ENCODE measurements around the gene ROR1. TPM values are rescaled to one million over a fixed set of nuclear protein-coding genes. Genes with fewer than 3 reads are reported as not detected.

ROR1 gene
- total RNA-seq, 1 donor from 2014 or later: 0.26 TPM

DNA sequence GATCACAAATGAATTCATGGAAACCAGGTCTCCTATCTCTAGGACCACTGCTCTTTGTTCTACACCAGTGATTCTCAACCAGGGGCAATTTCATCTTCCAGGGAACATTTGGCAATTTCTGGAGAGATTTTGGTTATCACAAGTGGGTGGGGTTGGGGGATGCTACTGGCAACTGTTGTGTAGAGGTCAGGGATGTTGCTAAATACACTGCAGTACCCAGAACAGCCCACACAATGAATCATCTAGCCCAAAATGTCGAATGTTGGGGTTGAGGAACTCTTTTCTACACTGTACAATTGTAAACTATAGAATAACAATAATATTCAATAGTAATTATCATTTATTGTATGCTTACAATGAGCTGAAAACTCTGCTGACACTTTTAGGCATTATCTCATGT, 373.9 kb downstream of the ROR1 start:
- FAIRE-seq (no peak), DNase-seq (ENCODE audit: low read depth) (no peak)
- Histone ChIP-seq H3K27me3 (ENCODE audit: control insufficient read depth, insufficient read depth, low read length) (no peaks in the 10 kb centered on the region), H3K4me3 (ENCODE audit: low read depth, low read length) (no peak overlapping the region), H3K36me3 (ENCODE audit: control insufficient read depth, insufficient read depth, low read length) (no peaks in the 10 kb centered on the region)
- TF ChIP-seq, protein P1, sequence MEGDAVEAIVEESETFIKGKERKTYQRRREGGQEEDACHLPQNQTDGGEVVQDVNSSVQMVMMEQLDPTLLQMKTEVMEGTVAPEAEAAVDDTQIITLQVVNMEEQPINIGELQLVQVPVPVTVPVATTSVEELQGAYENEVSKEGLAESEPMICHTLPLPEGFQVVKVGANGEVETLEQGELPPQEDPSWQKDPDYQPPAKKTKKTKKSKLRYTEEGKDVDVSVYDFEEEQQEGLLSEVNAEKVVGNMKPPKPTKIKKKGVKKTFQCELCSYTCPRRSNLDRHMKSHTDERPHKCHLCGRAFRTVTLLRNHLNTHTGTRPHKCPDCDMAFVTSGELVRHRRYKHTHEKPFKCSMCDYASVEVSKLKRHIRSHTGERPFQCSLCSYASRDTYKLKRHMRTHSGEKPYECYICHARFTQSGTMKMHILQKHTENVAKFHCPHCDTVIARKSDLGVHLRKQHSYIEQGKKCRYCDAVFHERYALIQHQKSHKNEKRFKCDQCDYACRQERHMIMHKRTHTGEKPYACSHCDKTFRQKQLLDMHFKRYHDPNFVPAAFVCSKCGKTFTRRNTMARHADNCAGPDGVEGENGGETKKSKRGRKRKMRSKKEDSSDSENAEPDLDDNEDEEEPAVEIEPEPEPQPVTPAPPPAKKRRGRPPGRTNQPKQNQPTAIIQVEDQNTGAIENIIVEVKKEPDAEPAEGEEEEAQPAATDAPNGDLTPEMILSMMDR (IDR thresholded peaks at IDR 0.05; ENCODE audit: insufficient read depth, low read length, severe bottlenecking): no peak

DNA sequence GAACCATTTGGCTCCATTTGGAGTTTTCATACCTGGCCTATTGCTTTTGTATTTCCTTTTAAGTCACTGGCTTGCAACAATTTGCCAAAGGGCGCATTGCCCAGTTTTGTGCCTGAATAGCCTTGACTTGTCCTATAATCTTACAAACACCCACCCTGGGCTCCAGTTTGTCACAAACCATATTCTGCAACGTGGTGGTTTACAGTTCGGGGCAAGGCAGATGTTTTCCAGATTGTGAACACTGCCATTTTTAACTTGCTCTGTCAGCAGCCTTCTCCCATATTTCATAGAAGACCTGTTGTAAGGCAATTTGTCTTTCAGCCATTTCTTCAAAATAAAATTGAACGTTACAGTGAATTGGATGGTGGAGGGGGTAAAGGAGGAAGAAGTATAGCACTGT, 376.4 kb downstream of the ROR1 start:
- FAIRE-seq (no peak), DNase-seq (ENCODE audit: low read depth) (no peak)
- Histone ChIP-seq H3K4me3 (ENCODE audit: low read depth, low read length) (no peak overlapping the region), H3K27me3 (ENCODE audit: control insufficient read depth, insufficient read depth, low read length) (no peaks in the 10 kb centered on the region), H3K36me3 (ENCODE audit: control insufficient read depth, insufficient read depth, low read length) (no peaks in the 10 kb centered on the region)
- TF ChIP-seq, protein P1 (IDR thresholded peaks at IDR 0.05; ENCODE audit: insufficient read depth, low read length, severe bottlenecking): no peak

DNA sequence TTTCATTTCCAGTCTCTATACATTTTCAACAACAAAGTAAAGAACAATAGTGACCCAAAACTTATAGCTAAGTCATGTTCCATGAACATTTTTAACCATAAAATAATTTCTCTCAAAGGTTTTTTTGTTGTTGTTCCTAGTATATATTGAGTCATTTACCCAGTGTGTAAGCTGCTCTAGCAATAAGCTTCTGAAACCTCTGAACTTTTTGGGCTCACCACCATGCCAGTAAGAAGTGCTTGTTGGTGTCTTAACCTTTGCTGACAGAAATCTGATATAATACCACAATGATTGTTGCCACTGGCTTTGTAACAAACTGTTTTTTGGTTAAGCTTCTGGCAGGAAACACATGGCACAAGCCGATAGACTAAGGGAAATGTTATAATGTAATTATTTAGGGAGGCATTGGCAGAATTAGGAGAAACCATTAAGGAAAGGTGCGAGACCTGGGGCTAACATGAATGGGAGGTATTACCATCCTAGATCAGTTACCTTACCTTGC, 377.0 kb downstream of the ROR1 start:
- no peak for FAIRE-seq
- Histone ChIP-seq H3K36me3 (ENCODE audit: control insufficient read depth, insufficient read depth, low read length) (no peaks in the 10 kb centered on the region), H3K4me3 (ENCODE audit: low read depth, low read length) (no peak overlapping the region), H3K27me3 (ENCODE audit: control insufficient read depth, insufficient read depth, low read length) (no peaks in the 10 kb centered on the region)
- TF ChIP-seq, protein P1 (IDR thresholded peaks at IDR 0.05; ENCODE audit: insufficient read depth, low read length, severe bottlenecking): no peak
- no peak for DNase-seq (ENCODE audit: low read depth)

DNA sequence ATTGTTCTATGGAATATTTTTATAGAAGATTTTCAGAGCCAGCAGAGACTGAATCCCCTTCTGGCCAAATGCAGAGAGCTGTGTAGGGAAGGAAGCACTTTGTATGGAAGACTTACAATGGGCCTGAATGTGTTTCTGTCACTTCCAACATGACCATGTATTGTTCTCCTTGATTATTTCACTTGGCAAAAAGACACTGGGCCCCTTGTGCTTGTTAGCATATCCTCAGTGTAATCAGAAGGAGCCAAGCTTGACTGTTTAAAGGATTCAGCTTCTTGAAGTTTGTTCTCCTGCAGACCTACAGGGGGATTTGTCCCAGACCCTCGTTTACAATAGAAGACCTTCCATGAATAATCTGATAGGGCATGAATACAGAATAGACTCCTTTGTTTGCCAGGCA, 381.5 kb downstream of the ROR1 start:
- DNase-seq (ENCODE audit: low read depth) (no peak), FAIRE-seq (no peak)
- Histone ChIP-seq H3K4me3 (ENCODE audit: low read depth, low read length) (no peak overlapping the region), H3K27me3 (ENCODE audit: control insufficient read depth, insufficient read depth, low read length) (peaks cover 2% of the 10 kb centered on the region), H3K36me3 (ENCODE audit: control insufficient read depth, insufficient read depth, low read length) (no peaks in the 10 kb centered on the region)
- TF ChIP-seq, protein P1 (IDR thresholded peaks at IDR 0.05; ENCODE audit: insufficient read depth, low read length, severe bottlenecking): no peak

DNA sequence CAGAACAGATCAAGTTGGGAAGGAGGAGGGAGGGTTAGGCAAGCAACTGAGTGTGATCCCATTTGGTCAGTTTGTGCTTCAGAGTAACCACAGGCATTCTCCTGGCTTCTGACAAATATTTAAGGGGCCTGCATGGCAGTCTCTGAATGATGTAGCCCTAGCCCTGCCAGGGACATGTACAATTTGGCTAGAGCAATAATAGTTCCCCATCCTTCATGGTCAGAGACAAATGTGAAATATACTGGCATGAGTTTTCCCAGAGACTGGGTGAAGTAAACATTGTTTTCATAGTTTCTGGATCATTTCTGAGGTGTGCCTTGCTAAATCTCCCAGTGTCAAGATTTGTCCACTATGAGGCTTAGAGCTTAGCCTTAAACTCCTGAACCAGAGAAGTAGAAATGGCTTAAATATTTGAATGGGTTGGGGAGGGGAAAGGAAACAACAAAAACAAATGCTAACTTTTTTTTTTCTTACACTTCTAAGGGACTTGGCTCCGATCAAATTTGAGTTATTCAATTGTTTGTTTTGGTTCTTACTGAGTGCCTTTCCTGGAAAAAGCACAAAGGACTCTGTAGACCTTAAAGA, 387.6 kb downstream of the ROR1 start:
- DNase-seq (ENCODE audit: low read depth) (no peak), FAIRE-seq (no peak)
- TF ChIP-seq, protein P1 (IDR thresholded peaks at IDR 0.05; ENCODE audit: insufficient read depth, low read length, severe bottlenecking): no peak

DNA sequence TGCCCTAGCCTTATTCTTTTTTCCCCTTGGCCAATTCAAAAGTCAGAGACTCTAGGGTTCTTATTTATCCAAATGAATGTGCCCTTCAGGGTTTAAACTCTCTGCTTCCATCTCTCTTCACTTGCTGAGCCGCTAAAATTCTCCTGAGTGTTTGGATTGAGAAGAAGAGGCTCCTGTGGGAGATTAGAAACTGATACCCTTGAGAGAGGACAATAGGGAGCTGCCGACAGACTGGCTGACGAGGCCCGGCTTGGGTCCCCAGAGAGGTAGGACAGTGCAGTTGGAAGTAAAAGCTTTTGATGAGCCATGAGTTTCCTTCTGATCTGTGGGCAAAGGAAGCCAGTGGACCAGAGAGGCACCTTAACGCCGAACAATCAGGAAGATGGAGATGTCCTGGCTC, 388.3 kb downstream of the ROR1 start:
- no peaks in the 10 kb centered on the region for H3K36me3 ChIP-seq (ENCODE audit: control insufficient read depth, insufficient read depth, low read length)
- TF ChIP-seq, protein P1 (IDR thresholded peaks at IDR 0.05; ENCODE audit: insufficient read depth, low read length, severe bottlenecking): no peak
- no peak for FAIRE-seq
- no peak overlapping the region for H3K4me3 ChIP-seq (ENCODE audit: low read depth, low read length)
- H3K27me3 ChIP-seq (ENCODE audit: control insufficient read depth, insufficient read depth, low read length): peaks cover 2% of the 10 kb centered on the region
- DNase-seq (ENCODE audit: low read depth): no peak

More for the DNA sequence above, 387.6 kb downstream of the ROR1 start:
- Histone ChIP-seq H3K27me3 (ENCODE audit: control insufficient read depth, insufficient read depth, low read length) (peaks cover 2% of the 10 kb centered on the region), H3K4me3 (ENCODE audit: low read depth, low read length) (no peak overlapping the region), H3K36me3 (ENCODE audit: control insufficient read depth, insufficient read depth, low read length) (no peaks in the 10 kb centered on the region)
